ENCODE data around the gene RRP12.
"Not testable (repeated sequence)": the region's sequence is repeated elsewhere in the genome, so short reads cannot be mapped to it uniquely, and the experiment has no call there.

Gene RRP12

GRCh38 chr10:97408496-97408992 is 7.4 kb upstream of the RRP12 start:
- H3K4me1 Mint-ChIP-seq: no peaks in the 10 kb centered on the region
- TF ChIP-seq CTCF (IDR thresholded peaks at IDR 0.05; ENCODE audit: unreplicated experiment in 3 of 3): no peak
- no peaks in the 10 kb centered on the region for H3K36me3 Mint-ChIP-seq (ENCODE audit: low read depth)
- H3K27me3 Mint-ChIP-seq (ENCODE audit: low read depth): no peaks in the 10 kb centered on the region
- H3K27ac Mint-ChIP-seq: no peak overlapping the region
- no peaks in the 10 kb centered on the region for H3K9me3 Mint-ChIP-seq
- H3K4me3 Mint-ChIP-seq: no peak overlapping the region

- no peaks in the 10 kb centered on the region for H3K36me3 Mint-ChIP-seq (ENCODE audit: low read depth)
- TF ChIP-seq CTCF (IDR thresholded peaks at IDR 0.05; ENCODE audit: unreplicated experiment in 3 of 3): no peak
- H3K4me1 Mint-ChIP-seq: no peaks in the 10 kb centered on the region
- no peaks in the 10 kb centered on the region for H3K27me3 Mint-ChIP-seq (ENCODE audit: low read depth)
- no peak overlapping the region for H3K4me3 Mint-ChIP-seq
- no peaks in the 10 kb centered on the region for H3K9me3 Mint-ChIP-seq
- H3K27ac Mint-ChIP-seq: no peak overlapping the region
These were observed 6.8 kb upstream of the RRP12 start for GRCh38 chr10:97407952-97408248.

GRCh38 chr10:97407211-97407951 is 6.2 kb upstream of the RRP12 start:
- no peaks in the 10 kb centered on the region for H3K36me3 Mint-ChIP-seq (ENCODE audit: low read depth)

GRCh38 chr10:97406483-97406882 is 5.3 kb upstream of the RRP12 start:
- H3K36me3 Mint-ChIP-seq (ENCODE audit: low read depth); H3K27me3 Mint-ChIP-seq (ENCODE audit: low read depth); H3K9me3 Mint-ChIP-seq; H3K4me3 Mint-ChIP-seq; H3K4me1 Mint-ChIP-seq; H3K27ac Mint-ChIP-seq: not testable (repeated sequence)

More at GRCh38 chr10:97407211-97407951, 6.2 kb upstream of the RRP12 start:
- Mint-ChIP-seq H3K4me1 (no peaks in the 10 kb centered on the region), H3K4me3 (peak overlapping the region in 1 of 3 experiments; percentile 40), H3K27ac (peak overlapping the region in 2 of 3 experiments; percentile 40 to 50), H3K9me3 (no peaks in the 10 kb centered on the region), H3K27me3 (ENCODE audit: low read depth) (no peaks in the 10 kb centered on the region)
- TF ChIP-seq CTCF (IDR thresholded peaks at IDR 0.05; ENCODE audit: unreplicated experiment in 3 of 3): peak; percentile 80 to 86 (median 86)

GRCh38 chr10:97406064-97406463 is 4.9 kb upstream of the RRP12 start:
- H3K9me3 Mint-ChIP-seq: no peaks in the 10 kb centered on the region
- peaks cover 4% of the 10 kb centered on the region for H3K4me1 Mint-ChIP-seq
- no peak for TF ChIP-seq CTCF (IDR thresholded peaks at IDR 0.05; ENCODE audit: unreplicated experiment in 3 of 3)
- no peaks in the 10 kb centered on the region for H3K27me3 Mint-ChIP-seq (ENCODE audit: low read depth)
- H3K27ac Mint-ChIP-seq: no peak overlapping the region
- H3K4me3 Mint-ChIP-seq: no peak overlapping the region
- no peaks in the 10 kb centered on the region for H3K36me3 Mint-ChIP-seq (ENCODE audit: low read depth)

- Mint-ChIP-seq H3K4me3 (no peak overlapping the region), H3K27me3 (ENCODE audit: low read depth) (no peaks in the 10 kb centered on the region), H3K9me3 (no peaks in the 10 kb centered on the region), H3K4me1 (peaks cover 12% of the 10 kb centered on the region), H3K36me3 (ENCODE audit: low read depth) (no peaks in the 10 kb centered on the region), H3K27ac (no peak overlapping the region)
- no peak for TF ChIP-seq CTCF (IDR thresholded peaks at IDR 0.05; ENCODE audit: unreplicated experiment in 3 of 3)
These were observed 2.9 kb upstream of the RRP12 start for GRCh38 chr10:97404044-97404443.

All from nephron (organoid).